OCI-LY7 (cell line): ENCODE data around the gene NR1H4. TPM values are rescaled to one million over a fixed set of nuclear protein-coding genes. Genes with fewer than 3 reads are reported as not detected.

Source experiments
- small RNA-seq: library from RNA; depleted of rRNA; stranded (forward); fragments of <200 nt; gene quantifications from one replicate; pipeline ENCODE3, GENCODE V24; 2014
- total RNA-seq, 2 experiments: library from RNA; depleted of rRNA in 1 of 2; stranded (reverse); fragments of >200 nt in 1 of 2; shearing (Covaris generic) in 1 of 2; gene quantifications; 2 replicates each; pipeline ENCODE4 v1.2.3, GENCODE V29; 2014 to 2022

NR1H4 gene
- total RNA-seq, 2 experiments from 2014 or later: 7.1 TPM; not detected in 1

Small RNAs within 50 kb of the gene (small RNA-seq; reads per million reads assigned to genes)
- gene AC010200.2: not detected

Other genes starting within 250 kb of the NR1H4 start
- gene DEPDC4, start 206.8 kb upstream of the NR1H4 start, total RNA-seq (2014; rRNA removed; shearing (Covaris generic)): 1.4 and 2.0 TPM in 2 replicates
- 3.4 and 4.1 TPM in 2 replicates for gene DEPDC4, start 206.8 kb upstream of the NR1H4 start, total RNA-seq (2022)
- gene SCYL2, start 206.7 kb upstream of the NR1H4 start, total RNA-seq (2014; rRNA removed; shearing (Covaris generic)): 13.9 and 16.6 TPM in 2 replicates
- 28.1 and 30.7 TPM in 2 replicates for gene SCYL2, start 206.7 kb upstream of the NR1H4 start, total RNA-seq (2022)
- not detected in 2 replicates for gene SLC17A8, start 116.8 kb upstream of the NR1H4 start, total RNA-seq (2014; rRNA removed; shearing (Covaris generic))
- not detected in 2 replicates for gene SLC17A8, start 116.8 kb upstream of the NR1H4 start, total RNA-seq (2022)
- 9.5 and 13.5 TPM in 2 replicates for gene GAS2L3, start 99.8 kb downstream of the NR1H4 start, total RNA-seq (2014; rRNA removed; shearing (Covaris generic))
- gene GAS2L3, start 99.8 kb downstream of the NR1H4 start, total RNA-seq (2022): 19.3 and 21.5 TPM in 2 replicates